HT1080 (cell line): Measurements from ENCODE around the gene MRPL3. TPM values are rescaled to one million over a fixed set of nuclear protein-coding genes. Genes with fewer than 3 reads are reported as not detected.
"Not testable (repeated sequence)": the region's sequence is repeated elsewhere in the genome, so short reads cannot be mapped to it uniquely, and the experiment has no call there.

Experiments used
- DNase-seq: peaks from one replicate; pipeline ENCODE4 v3.0.0-alpha.2; 2015; ENCODE audit warnings: low read depth
- total RNA-seq: library from RNA; depleted of rRNA; stranded (reverse); fragments of >200 nt; shearing (Covaris generic); gene quantifications from 2 replicates; pipeline ENCODE4 v1.2.3, GENCODE V29; 2014

MRPL3 gene
- total RNA-seq, 1 experiment from 2014 or later: 426 TPM

DNA sequence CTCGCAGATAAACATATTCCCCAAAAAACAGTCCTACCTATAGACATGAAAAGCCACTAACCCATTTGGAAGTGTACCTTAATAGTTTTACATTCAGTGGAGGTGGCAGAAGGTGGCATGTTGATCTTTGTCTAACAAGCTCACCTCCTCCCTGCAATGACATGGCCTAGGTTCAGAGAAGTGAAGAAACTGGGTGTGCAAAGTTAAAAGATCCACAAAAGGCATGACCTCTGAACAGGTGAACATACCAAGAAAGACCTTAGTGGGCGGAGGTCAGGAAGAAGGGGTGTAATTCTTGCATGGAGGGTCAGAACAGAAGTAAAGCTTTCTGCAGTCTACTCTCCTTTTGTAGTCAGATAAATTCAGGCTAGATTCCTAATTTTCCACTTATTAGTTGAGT, 822 bp downstream of the MRPL3 start:
- no peak for DNase-seq

DNA sequence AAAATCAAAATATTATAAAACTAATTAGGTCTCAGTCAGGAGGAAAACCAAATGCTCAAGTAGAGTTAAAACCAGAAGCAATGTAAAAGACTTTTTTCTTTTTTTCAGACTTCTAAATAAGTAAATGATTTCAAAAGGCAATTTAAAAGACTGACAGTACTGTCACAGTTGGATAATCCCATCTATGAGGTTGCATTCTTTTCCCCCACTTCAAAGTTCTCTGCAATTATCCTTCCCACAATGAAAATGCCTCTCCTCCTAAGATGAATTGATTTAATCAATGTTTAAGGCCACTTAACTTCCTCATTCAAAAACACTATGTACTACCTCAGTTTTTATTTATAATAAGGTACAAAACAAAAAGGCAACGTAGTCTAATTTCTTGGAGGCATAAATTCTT, 8.1 kb downstream of the MRPL3 start:
- no peak for DNase-seq

DNA sequence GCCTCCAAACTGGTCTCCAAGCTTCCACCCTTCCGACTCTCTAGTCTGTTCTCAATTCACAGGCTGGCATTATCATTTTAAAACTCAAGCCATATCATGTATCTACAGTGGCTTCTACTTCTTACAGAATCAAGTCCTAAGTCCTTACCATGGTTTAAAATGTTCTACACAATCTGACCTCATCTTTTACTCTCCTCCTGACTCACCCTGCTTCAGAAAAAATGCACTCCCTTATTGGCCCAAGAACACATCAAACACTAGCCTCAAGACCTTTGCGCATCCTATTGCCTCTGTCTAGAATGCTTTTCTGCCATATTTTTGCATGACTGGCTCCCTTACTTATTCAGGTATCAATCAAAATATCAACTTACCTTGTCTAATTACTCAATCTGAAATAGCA, 11.0 kb downstream of the MRPL3 start:
- no peak for DNase-seq

GRCh38 chr3:131491084-131491483, 11.7 kb downstream of the MRPL3 start:
- no peak for DNase-seq

DNA sequence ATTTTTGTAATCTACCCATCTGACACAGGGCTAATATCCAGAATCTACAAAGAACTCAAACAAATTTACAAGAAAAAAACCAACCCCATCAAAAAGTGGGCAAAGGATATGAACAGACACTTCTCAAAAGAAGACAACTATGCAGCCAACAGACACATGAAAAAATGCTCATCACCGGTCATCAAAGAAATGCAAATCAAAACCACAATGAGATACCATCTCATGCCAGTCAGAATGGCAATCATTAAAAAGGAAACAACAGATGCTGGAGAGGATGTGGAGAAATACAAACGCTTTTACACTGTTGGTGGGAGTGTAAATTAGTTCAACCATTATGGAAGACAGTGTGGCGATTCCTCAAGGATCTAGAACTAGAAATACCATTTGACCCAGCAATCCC, 16.2 kb downstream of the MRPL3 start:
- not testable (repeated sequence) for DNase-seq

DNA sequence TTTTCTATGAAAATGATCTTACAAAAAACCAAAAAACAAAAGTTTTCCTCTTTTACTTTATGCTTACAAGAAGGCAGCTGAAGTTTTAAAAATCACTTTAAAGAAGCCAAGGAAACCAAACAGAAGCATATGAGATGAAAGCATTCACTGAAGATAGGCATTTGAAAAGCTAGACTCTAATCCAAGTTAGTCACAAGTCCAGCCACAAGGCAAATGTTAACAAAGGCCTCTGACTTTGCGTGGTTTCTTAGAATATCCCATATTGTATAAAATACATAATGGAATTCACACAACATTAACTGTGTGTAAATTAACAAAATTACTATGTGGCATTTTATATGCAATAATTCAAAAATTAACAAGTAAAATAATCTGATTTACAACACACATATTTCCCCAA, 17.7 kb downstream of the MRPL3 start:
- DNase-seq: no peak

DNA sequence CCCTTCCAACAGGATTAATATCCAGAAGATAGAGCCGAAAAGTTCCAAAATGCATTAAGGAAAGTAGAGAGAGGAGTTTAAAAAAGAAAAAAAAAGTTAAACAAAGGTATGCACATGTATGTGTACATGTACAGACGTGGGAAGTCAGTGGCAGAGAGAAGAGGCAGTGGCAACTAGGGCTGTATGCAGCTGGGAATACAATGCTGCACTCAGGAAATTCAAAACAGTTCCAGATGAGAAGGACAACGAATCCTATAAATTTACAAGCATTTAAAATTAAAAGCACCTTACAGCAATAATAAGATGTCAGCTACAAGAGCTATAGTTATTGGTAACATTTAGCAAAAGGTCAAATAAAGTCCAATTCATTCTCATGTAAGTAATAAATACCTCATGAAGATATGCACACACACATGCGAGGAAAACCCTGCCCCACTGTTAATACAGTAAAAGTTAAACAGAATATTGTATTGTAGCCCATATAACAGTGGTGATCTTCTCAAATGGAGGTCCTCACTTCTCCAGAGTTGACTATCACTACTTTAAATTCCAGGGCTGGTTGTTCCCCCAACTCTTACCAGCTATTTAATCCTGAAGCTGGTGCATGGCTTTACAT, 18.2 kb downstream of the MRPL3 start:
- no peak for DNase-seq

DNA sequence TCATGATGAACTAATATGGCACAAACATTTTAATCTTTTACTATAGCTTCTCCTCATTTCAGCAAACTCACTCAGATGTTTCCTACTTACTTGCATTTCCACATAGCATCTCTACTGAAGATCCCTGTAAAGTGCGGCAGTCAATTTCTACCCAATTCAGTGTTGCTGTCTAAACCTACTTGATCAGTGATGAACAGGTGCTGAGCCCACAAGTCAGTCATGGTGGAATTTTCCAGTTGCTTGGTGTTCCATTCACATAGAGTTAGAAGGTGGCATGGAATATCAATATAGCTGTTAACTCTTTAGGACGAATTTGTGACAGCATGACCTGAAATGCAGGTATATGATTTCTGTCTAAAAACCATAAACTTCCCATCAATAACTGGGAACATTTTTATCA, 22.7 kb downstream of the MRPL3 start:
- DNase-seq: no peak

DNA sequence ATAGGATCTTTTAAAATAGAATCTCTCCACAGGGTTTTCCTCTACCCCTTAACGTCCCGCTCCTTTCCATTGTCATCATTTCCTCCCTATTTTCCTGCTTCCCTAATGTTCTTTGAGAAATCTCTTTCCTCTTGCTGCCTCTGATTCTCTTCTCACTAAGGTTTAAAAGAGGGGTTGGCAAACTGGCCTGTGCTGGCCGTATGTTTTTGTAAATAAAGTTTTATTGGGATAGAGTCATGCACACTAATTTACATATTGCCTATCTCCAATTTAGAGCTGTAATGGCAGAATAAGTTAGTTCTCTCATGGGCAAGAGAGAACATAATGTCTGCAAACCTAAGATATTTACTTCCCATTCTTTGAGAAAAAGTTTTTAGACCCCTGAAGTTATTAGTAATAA, 25.0 kb downstream of the MRPL3 start:
- DNase-seq: no peak

DNA sequence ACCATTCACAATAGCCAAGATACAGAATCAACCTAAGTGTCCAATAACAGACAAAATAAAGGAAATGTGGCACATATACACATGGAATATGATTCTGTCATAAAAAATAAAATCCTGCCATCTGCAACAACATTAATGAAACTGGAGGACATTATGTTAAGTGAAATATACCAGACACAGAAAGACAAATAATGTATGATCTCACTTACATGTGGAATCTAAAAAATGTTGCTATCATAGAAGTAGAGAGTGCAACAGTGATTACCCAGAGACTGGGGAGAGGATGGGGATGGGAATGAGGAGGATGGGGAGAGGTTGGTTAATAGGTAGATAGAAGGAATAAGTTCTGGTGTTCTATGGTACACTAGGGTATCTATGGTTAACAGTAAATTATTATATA, 28.7 kb downstream of the MRPL3 start:
- DNase-seq: no peak

GRCh38 chr3:131470377-131470776, 32.4 kb downstream of the MRPL3 start:
- DNase-seq: no peak

DNA sequence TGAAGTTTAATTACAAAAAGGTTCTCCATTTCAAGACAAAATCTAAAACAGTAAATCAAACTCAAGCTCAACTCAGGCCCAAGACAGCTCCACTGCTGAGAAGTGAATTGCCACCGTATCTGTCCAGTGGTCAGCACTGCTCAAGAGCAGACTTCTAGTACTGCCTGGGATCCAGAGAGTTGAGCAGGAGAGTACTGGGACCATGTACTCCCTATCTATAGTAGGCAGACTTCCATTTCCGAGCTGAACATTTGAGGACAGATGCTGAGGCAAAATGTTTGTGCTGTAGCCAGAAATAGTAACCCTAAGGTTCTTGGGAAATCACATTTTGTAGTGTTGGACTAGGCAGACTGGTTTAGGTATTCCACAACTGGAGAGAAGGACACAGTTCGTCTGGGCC, 44.1 kb downstream of the MRPL3 start:
- no peak for DNase-seq

- DNase-seq: no peak
Measured at GRCh38 chr3:131457220-131457619, 45.6 kb downstream of the MRPL3 start.

GRCh38 chr3:131454501-131454900, 48.3 kb downstream of the MRPL3 start:
- DNase-seq: peak; percentile 13

- no peak for DNase-seq
Measured at GRCh38 chr3:131453533-131453932, 49.2 kb downstream of the MRPL3 start.

DNA sequence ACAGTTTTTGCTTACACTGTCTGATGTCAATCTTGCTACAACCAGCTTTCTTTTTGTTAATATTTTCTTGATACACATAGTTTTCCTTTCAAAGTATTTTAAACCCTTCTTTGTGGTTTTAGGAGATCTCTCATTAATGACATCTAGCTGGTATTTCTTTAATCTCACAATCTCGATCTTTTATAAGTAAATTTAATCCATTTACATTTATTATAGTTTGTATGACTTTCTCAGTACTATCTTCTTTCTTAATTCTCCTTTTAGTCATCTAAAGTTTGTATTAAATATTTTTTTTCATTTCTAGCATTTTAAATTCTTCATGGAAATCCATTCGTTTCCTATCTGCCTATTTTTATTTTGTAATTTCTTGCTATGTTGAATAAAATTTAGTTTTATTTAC, 55.4 kb downstream of the MRPL3 start:
- DNase-seq: no peak

- DNase-seq: no peak
Measured at GRCh38 chr3:131444180-131444579, 58.6 kb downstream of the MRPL3 start.

DNA sequence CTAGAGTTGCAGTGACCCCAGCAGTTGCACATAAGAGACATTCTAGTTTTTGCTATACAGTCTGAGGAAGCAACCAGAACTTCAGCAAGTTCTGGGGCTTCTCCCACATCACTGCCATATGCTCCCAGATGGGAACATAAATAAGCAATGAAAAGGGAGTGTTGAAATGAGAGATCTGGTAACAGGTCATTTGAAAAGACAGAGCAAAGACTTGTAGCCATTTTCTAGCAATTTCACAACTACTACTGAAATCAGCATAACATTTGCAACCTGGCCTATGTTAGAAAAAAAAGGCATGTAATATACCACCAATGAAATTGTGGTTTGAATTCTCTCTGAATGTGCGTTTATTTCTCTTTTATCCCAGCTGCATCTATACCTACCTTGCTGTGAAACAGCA, 63.7 kb downstream of the MRPL3 start:
- no peak for DNase-seq

DNA sequence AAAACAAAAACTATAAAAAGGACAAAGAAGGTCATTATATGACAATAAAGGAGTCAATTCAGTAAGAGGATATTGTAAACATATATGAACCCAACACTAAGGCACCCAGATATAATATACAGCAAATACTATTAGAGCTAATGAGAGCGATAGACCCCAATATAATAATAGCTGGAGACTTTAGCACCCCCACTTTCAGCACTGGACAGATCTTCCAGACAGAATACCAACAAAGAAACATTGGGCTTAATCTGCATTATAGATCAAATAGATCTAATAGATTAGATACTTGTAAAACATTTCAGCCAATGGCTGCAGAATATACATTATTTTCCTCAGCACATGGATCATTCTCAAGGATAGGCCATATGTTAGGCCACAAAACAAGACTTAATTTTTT, 67.8 kb downstream of the MRPL3 start:
- no peak for DNase-seq

DNA sequence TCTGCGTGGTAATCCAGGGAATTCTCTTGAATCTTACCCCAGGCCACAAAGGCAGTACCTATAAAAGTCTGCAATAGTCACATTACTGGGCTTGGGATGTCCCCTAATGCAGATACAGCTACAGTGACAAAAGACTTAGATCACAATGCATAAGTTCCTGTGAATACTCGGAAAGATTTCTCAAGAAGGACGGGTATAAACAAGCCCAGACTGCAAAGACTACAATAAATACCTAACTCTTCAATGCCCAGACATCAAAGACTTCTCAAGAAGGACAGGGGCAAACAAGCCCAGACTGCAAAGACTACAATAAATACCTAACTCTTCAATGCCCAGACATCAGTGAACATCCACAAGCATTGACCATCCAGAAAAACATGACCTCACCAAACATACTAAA, 70.3 kb downstream of the MRPL3 start:
- DNase-seq: no peak

DNA sequence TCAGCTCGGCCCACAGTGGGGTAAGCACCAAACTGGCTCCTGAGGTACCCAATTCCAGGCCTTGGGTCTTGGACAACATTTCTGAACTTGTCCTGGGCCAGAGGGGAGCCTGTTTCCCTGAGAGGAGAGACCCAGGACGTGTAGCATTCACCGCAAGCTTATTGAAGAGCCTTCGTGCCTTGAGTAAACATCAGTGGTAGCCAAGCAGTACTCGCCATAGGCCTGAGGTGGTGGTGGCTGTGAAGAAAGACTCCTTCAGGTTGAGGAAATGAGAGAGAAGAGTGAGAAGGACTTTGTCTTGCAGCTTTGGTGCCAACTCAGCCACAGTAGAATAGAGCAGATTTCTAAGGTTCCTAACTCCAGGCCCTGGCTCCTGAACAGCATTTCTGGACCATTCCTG, 71.0 kb downstream of the MRPL3 start:
- no peak for DNase-seq

- DNase-seq: no peak
Measured at GRCh38 chr3:131427226-131427625, 75.5 kb downstream of the MRPL3 start.

GRCh38 chr3:131421957-131422498, 80.7 kb downstream of the MRPL3 start:
- no peak for DNase-seq

- no peak for DNase-seq
Measured at GRCh38 chr3:131421301-131421700, 81.5 kb downstream of the MRPL3 start.
